NCI-H1417 treated with DMSO at 0.1 percent for 48 hours (cell line): ENCODE results near the gene MIP.
"Not testable (repeated sequence)": the region's sequence is repeated elsewhere in the genome, so short reads cannot be mapped to it uniquely, and the experiment has no call there.

Experiments used
- DNase-seq: peaks from one replicate; lab custom pipeline; 2025; lab: John Stamatoyannopoulos, UW

The MIP gene

DNA sequence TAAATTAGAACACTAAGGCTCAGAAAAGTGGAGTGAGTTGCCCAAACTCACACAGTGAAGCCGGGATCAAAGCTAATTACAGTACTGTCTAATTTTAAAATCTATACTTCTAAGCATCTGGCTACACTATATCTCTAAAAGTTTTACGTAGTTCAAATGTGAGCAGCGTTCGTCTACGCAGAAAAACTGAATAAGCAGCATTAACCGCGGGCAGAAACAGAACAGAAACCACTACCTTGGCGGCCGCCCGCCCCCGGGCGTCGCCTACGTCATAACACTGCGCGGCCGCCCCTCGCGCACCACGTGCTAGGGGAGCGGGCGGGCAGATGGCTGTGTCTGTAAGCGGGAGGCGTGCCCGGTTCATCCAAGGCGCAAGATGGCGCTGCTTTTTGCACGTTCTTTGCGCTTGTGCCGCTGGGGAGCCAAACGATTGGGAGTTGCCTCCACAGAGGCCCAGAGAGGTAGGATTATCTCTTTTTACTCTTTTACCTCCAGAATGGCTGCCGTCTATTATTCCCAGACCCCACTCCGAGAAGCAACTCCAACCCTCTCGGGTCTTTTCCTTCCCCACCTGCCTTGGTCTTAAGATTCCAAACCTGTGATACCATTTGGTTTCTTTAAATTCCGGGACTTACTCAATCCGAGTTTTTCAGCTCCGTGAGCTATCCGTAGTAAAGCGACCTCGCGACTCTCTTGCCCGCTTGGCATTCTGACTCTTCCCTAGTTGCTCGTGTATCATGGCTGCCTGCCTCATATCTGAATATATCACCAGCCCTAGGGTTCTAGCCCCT, 14.0 kb upstream of the MIP start, which contains the start of gene SPRYD4:
SPRYD4 (plus strand) TSS at position 363 of the 791 bp plus-strand sequence; CDS start at position 377, 14 bp downstream.
- peak; percentile 79 for DNase-seq

DNA sequence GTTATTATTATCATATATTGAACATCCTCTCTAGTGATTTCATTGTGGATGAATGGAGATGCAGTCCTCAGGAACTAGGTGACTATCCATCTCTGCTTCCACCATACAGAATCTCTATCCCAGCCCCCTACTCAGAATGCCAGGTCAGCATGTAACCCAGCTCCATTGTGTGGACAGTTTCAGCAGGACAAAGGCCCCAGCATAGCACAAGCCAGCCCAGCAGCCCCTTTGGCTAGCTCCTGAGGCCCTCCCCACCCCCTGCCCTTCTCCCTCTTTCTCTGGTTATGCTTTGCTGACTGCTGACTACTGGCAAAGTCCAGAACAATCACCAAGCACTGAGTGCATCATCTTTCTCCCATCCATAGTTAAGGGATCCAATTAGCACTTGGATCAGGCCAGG, 8.1 kb upstream of the MIP start:
- no peak for DNase-seq

DNA sequence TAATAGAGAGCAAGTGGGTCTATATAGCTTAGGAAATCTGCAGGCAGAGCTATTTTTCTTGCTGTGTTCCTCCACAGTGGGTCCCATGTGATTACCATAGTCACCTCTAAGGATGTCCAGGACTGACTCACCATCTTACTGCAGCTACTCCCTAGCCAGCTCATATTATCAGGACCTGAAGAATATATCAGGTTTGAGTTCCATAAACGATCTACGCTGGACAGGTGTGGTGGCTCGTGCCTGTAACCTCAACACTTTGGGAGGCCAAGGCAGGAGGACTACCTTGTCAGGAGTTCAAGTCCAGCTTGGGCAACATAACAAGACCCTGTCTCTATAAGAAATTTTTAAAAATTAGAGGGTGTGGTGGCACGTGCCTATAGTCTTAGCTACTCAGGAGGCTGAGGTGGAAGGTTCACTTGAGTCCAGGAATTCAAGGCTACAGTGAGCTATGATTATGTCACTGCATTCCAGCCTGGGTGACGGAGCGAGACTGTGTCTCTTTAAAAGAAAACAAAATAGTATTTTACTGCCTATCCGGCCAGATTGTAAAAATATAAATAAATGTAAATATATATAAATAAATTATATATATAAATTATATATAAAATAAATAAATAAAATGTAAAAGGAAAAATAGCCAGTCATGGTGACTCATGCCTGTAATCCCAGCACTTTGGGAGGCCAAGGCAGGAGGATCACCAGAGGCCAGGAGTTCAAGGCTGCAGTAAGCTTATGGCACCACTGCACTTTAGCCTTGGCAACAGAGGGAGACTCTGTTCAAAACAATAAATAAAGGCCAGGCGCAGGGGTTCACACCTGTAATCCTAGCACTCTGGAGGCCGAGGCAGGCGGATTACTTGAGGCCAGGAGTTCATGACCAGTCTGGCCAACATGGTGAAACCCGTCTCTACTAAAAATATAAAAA, 7.0 kb upstream of the MIP start:
- DNase-seq: no peak

DNA sequence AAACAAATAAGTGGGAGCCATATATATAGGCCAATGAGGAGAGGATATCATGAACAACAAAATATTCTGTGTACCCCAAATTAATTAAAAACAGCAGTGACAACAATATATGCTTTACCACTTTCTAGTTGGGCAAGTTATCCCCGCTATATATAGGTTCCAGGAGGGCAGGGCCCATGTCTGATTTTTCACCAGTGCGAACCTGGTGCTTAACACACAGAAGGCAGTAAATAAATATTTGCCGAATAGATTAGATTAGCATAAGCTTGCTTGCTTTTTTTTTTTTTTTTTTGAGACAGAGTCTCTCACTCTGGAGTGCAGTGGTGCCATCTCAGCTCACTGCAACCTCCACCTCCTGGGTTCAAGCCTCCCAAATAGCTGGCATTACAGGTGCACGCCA, 3.4 kb upstream of the MIP start:
- DNase-seq: no peak

DNA sequence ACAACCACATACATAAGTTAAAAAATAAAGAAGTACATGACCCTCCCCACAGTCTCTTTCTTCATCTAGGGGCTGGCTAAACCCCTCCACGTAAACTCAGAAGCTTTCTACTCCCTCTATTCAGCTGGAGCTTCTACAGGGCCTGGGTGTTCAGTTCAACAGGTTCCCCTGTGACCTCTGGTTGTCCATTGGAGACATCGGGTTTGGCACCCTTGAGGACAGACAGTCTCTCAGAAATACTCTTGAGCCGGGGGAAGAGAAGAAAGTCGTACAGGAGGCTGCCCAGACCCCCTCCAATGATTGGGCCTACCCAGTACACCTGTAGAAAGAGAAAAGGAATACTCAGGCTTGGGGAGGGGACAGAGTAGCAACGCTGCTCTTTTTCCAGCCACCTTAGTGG, 3.3 kb downstream of the MIP start:
- no peak for DNase-seq

DNA sequence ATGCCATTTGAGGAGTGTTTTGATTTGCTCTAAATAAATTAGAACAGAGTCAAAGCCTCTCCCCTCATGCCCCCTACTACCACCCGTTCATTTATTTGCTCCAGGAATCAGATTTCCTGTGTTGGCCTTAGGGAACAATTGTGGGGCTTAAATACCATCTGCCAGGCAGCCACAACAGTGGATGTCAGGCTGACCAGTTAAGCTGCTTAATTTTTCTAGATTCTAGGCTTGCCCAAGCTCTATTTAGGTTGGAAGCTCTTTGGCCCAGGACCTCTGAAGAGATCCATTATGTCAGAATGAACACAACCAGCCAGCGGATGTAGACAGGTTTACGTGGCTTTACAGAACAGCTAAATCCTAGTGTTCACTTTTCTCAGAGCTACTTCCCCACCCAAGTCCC, 4.2 kb downstream of the MIP start:
- no peak for DNase-seq

DNA sequence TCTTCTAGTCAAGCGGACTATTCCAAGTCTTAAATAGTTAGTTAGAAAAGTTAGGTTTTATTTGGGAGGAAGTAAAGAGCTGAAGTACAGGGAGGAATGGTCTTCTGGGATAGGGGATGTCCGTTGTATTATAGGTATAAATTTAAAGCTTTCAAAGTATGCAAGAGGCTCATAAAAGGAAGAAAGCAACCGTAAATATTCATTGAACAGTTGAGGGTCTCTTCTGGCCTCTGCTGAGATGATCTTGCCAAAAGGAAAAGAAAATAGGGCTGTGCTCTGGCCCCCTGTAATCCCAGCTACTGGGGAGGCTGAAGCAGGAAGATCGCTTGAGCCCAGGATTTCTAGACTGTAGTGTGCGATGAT, 4.9 kb downstream of the MIP start:
- DNase-seq: no peak

DNA sequence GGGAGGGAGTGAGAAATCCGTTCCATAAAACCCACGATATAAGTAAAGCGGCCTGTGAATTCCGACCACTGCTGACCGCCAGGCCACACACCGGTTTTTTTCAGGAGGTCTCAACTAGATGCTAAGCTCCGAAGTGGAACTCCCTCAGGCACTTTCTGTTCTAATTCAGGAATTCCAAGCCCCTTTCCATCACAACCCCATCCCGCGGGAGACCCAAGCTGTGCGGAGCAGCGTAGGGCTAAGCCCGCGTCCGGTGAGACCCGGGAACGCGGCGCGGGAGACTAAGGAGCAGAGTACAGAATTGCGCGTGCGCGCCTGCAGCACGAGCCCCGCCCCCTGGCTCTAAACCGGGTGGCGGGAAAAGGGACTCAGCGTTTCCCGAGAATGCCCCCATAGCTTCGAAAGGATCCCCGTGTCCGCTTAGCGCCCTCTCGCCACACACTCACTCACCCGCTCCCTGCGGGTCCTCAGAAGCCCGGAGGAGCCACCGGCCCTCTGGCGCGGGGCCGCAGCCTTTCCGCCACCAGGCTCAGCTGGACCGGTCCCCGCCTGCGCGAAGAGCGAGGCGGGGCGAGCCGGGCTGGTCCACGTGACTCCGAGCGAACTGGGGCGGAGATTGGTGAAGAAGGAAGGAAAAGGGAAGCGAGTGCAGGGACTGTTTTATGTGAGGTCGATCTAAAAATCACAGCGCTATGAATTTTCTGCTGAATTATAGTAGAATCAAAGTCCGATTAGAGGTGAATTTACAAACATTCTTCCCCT, 5.4 kb downstream of the MIP start, which contains the start of gene TIMELESS:
TIMELESS (minus strand) TSS at position 567 of the 762 bp plus-strand sequence. CDS start 15,256 bp downstream, outside the sequence.
- DNase-seq: peak; percentile 91

DNA sequence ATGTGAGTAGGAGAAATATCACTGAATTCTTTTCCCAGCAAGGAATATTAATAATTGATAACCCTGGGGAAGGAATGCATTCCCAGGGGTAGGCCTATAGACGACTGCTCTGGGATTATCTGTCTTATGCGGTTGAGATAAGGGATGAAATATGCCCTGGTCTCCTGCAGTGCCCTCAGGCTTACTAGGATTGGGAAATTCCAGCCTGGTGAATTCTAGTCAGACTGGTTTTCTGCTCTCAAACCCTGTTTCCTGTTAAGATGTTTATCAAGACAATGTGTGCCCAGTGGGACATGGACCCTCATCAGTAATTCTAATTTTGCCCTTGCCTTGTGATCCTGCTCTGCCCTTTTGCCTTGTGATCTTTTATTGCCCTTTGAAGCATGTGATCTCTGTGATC, 11.2 kb downstream of the MIP start:
- DNase-seq: not testable (repeated sequence)

DNA sequence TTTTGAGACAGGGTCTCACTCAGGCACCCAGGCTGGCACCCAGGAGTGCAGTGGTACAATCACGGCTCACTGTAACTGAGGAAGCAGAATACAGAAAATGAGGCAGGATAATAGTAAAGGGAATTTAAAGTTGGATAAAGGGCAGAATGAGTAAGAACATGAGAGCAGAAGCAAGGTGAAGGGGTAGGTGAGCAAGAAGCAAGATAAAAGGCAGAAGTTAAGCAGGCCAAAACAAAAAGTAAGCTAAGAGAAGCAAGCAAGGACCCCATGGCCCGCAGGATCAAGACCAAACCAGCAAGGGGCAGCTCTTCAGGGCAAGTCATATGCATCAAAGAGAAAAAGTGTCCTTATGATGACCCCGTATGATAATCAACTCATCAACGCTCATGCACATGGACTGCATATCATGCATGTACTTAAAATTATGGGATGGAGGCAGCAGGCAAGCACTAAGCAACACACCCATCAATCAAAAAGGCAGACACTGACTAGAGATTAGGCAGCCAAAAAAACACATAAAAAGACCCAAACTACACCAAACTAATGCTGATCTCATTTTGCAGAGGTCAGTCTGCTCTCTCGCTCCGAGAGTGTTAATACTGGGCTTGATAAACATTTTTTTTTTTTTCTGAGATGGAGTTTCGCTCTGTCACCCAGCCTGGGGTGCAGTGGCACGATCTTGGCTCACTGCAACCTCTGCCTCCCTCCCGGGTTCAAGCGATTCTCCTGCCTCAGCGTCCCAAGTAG, 16.9 kb downstream of the MIP start:
- DNase-seq: no peak

DNA sequence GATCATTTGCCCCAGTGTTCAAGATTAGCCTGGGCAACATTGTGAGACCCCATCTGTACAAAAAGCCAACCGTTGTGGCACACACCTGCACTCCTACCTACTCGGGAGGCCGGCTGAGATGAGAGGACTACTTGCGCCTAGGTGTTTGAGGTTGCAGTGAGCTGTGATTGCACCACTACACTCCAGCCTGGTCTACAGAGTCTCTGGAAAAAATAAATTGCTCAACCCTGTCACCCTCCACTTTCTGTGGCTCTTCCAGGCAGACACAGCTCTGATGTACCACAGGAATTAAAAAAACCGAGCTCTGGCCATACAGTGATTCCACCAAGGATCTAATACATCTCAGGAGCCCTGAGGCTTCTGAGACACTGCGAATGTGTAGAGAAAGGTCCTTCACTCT, 19.6 kb downstream of the MIP start:
- no peak for DNase-seq

DNA sequence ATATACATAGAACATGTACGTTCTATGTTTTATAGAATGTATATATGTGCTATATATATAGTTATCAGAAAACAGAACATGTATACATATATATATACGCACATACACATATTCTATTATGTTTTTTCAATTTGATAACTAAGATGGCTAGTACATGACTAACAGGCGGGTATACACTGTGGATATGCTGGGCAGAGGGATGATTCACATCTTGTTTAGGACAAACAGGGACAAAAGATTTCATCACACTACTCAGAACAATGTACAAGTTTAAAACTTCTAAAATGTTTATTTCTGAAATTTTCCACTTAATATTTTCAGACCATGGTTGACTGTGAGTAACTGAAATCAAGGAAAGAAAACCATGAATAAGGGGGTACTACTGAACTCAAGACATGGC, 22.6 kb downstream of the MIP start:
- DNase-seq: no peak

DNA sequence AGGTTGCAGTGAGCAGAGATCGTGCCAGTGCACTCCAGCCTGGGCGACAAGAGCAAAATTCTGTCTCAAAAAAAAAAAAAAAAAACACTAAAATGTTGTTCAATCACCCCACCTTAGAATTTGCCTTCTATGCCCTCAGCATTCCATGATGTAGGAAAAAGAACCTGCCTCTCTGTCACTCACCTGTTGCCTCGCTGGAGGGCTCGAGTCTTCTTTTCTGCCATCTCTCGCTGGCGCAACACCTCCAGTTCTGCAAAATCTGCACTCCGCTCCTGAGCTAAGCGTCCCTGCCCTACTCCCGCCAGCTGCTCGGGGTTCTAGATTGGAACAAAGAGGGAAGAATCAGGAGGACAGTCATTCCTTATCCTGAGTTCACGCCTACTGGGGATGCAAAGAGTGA, 23.2 kb downstream of the MIP start:
- no peak for DNase-seq

DNA sequence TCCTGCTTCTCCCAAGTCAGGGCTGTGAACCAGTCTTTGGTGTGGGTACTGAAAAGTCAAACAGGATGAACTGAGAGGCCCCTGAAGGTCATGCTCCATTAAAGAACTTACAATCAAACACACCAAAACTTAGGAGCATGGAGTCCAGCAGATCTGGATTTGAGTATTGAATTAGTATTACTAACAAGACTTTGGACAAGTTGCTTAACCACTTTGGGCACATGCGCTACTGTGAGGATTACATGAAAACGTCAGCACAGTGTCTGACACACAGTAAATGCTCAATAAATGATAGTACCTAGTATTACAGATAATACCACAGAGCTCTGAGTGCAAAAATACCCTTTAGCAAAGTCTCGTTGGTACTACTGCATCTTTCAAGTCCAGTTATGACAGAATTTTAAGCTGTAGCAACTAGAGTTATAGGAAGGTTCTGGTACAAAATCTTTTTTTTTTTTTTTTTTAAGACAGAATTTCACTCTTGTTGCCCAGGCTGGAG, 28.5 kb downstream of the MIP start:
- no peak for DNase-seq

DNA sequence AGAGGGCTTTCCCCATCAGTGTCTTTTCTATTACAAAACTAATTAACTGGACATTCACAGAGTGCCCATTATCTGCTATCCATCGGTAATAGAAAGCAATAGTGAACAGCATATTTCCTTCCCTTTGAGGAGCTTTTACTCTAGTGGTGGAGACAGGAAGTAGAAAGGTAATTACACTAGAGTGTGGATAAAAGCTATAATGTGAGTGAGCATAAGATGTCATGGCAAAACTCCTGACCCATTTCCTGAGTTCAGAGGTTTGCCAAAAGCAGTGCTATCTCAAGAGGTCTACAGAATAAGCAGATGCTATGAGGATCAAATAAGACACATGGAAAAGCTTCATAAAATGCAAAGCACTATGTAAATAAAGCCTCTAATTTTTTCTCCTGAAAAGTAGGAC, 29.3 kb downstream of the MIP start:
- DNase-seq: no peak

DNA sequence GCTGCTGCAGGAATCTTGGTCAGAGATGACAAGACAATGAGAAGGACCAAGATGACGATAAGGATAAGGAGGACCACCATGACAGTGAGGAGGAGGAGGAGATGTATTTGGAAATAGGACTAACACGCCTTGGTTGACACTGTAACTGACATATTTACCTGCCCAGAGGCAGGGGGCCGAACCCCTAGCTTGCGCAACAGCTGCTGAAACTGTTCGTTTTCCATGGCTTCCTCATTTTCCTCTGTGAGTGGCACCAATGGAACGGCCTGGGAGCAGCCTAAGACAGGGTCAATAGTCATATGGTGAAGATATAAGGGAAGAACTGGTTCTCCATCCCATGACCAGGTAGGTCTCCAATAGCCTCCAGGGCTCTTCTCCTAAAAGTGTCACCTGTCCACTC, 34.0 kb downstream of the MIP start:
- no peak for DNase-seq

DNA sequence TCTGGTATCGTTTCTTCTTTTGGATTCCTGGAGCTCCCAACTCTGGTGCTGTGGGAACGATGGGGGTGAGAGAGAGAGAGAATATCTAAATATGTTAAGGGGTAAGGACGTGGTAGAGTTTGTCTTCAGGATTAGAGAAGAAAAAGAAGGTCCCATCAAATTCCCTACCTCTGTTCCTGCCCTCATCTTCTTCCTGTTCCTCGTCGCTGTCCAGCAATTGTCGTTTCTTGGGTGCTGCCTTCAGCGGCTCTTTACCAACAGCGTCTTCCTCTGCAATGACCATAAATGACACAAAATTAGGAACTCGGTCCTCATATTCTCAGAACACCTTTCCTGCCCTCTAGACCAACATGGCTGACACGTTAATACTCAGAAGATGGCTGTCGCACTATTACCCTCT, 36.7 kb downstream of the MIP start:
- no peak for DNase-seq

DNA sequence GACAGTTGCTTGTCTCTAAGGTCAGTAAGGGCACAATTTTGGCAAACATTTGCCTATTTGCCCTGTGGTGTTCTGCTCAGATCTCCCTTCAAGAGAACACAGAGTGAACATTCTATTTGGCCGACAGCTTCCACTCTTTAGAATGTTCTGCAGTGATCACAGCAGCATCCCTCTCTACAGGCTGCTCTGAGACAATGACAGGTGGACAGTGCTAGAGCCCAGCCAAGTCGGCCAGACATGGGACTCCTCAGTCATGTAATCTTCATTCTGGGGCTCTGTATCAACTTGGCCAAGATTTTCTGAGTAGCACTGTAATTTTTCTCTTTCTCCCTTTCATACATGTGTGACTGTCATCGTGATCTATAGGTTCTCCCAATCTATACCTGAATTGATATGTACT, 40.1 kb downstream of the MIP start:
- DNase-seq: no peak

DNA sequence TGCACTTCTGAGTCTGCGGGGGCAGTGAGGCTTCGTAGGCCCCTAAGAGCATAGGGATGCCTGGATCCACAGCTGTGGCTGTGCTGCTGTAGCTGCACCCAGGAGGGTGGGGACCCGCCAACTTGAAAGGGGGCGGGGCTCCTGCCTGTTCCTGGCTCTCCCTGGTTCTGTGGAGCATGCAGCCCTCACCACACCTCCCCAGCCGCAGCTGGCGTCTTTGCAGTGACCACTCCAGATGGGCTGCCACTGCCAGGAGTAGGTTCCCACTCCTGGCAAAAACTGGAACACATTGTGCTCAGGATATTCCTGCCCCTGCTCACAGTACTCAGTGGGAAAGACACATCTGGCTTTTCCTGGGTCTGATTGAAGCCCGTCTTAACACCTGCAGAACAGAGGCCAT, 41.1 kb downstream of the MIP start:
- no peak for DNase-seq

DNA sequence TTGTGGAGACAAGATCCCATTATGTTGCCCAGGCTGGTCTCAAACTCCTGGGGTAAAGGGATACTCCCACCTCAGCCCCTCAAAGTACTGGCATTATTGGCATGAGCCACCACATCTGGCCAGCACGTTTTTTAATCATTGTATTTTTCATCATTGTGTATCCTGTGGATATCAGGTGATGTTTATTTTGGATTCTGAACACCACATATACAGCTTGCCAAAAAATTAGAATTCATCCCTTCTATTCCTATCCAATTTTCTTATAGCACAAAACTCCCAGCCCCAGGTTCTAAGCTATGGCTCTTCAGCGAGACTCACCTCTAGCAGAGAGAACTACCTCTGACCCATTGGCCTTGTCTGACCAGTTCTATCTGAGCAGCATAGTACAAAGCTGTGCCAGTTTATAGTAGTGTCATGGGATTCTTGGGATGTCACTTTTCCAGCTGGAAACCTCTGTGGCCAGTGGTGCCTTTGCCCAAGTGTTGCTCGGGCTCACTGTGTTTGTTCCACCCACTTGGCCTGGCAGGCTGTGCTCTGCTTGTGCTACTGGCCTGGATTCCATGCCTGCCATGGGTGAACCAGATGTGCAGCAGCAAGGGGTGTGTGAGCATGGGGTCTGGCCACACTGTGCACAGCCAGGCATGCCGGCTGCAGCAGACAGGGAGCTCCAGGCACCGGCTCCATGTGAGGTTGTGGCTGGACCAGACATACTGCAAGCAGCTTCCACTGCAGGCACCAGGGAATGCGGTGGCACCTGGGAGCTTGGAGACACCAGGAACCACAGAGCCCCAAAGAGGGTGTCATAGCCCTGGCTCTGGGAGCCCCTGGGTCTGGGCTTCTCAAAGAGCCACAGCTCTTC, 42.4 kb downstream of the MIP start:
- no peak for DNase-seq
